Thoracic aorta (tissue), 2 donors: ENCODE data around the gene CRCP. TPM values are rescaled to one million over a fixed set of nuclear protein-coding genes. Genes with fewer than 3 reads are reported as not detected.
"Not testable (repeated sequence)": the region's sequence is repeated elsewhere in the genome, so short reads cannot be mapped to it uniquely, and the experiment has no call there.

Experiments used
- ATAC-seq: fragments of 150-250 bp; one replicate; pipeline ENCODE4 v1.8.0; 2017; ENCODE audit warnings: low read depth; ENCODE audit not compliant: insufficient number of reproducible peaks, low FRiP score
- DNase-seq: peaks from one replicate; pipeline ENCODE4 v3.0.0-alpha.2; 2020; ENCODE audit warnings: low spot score
- H3K27ac ChIP-seq, 2 donors: fragments of 200-600 bp; sonication (generic); 1 replicate in 1 of 2; 2 replicates in 1 of 2; pipeline ENCODE4 v1.5.1; 2016; ENCODE audit warnings: mild to moderate bottlenecking in 2 of 2, moderate library complexity in 2 of 2
- H3K27me3 ChIP-seq: fragments of 200-600 bp; sonication (generic); replicated peaks from 2 replicates; pipeline ENCODE4 v1.6.0; 2016; ENCODE audit warnings: mild to moderate bottlenecking; ENCODE audit not compliant: insufficient read depth
- H3K36me3 ChIP-seq: fragments of 200-600 bp; sonication (generic); one replicate; pipeline ENCODE4 v1.5.1; 2016
- H3K4me1 ChIP-seq, 2 donors: fragments of 200-600 bp; sonication (generic); 1 replicate in 1 of 2; 2 replicates in 1 of 2; pipeline versions ENCODE4 v1.5.1 to v1.6.0; 2016; ENCODE audit warnings: low read depth in 2 of 2, mild to moderate bottlenecking in 1 of 2; ENCODE audit not compliant: control insufficient read depth in 1 of 2
- H3K4me3 ChIP-seq: fragments of 200-600 bp; sonication (generic); 2 replicates; pipeline ENCODE4 v1.5.1; 2016; ENCODE audit warnings: mild to moderate bottlenecking
- H3K9me3 ChIP-seq: fragments of 200-600 bp; sonication (generic); 2 replicates; pipeline ENCODE4 v1.5.1; 2016
- CTCF ChIP-seq: fragments of 200-600 bp; sonication (generic); IDR thresholded peaks from one replicate; pipeline ENCODE4 v1.5.1; 2019; ENCODE audit warnings: antibody characterized with exemption
- total RNA-seq, 2 donors: library from RNA; depleted of rRNA; stranded (reverse); fragments of >200 nt; gene quantifications; one replicate each; pipeline versions ENCODE4 v1.1.0 to v1.2.3, GENCODE V29; 2016

CRCP gene
- total RNA-seq, 2 donors from 2014 or later, result 32.5 to 43.5 TPM

- peak; percentile 50 for DNase-seq
- no peaks in the 10 kb centered on the region for H3K9me3 ChIP-seq
- peak overlapping the region; percentile 75 for H3K4me3 ChIP-seq
- H3K27ac ChIP-seq, result peak overlapping the region; percentile 95 to 97
- H3K36me3 ChIP-seq, result no peaks in the 10 kb centered on the region
- ATAC-seq, result peak; percentile 96
- H3K4me1 ChIP-seq, result peaks cover 0 to 4% of the 10 kb centered on the region in 2 donors
- no peak for TF ChIP-seq CTCF
- H3K27me3 ChIP-seq, result no peaks in the 10 kb centered on the region
Measured at GRCh38 chr7:66099551-66100407, 14.9 kb upstream of the CRCP start.

GRCh38 chr7:66100408-66101050, 14.1 kb upstream of the CRCP start:
- Histone ChIP-seq H3K36me3 (no peaks in the 10 kb centered on the region), H3K4me1 (peaks cover 0 to 4% of the 10 kb centered on the region in 2 donors), H3K27ac (peak overlapping the region; percentile 95 to 97), H3K9me3 (no peaks in the 10 kb centered on the region), H3K4me3 (peak overlapping the region; percentile 75), H3K27me3 (no peaks in the 10 kb centered on the region)
- no peak for TF ChIP-seq CTCF
- DNase-seq (no peak), ATAC-seq (no peak)

DNA sequence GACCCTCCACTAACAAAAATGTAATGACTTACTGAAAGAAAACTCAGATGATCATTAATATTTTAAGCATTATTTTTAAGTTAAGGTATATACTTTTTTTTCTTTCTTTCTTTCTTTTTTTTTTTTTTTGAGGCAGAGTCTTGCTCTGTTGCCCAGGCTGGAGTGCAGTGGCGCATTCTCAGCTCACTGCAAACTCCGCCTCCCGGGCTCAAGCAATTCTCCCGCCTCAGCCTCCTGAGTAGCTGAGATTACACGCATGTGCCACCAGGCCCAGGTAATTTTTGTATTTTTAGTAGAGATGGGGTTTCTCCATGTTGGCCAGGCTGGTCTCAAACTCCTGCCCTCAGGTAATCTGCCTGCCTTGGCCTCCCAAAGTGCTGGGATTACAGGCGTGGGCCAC, 12.5 kb upstream of the CRCP start:
- not testable (repeated sequence) for ATAC-seq, DNase-seq, H3K4me1 ChIP-seq, H3K4me3 ChIP-seq, H3K9me3 ChIP-seq, H3K27ac ChIP-seq, H3K36me3 ChIP-seq, H3K27me3 ChIP-seq

DNA sequence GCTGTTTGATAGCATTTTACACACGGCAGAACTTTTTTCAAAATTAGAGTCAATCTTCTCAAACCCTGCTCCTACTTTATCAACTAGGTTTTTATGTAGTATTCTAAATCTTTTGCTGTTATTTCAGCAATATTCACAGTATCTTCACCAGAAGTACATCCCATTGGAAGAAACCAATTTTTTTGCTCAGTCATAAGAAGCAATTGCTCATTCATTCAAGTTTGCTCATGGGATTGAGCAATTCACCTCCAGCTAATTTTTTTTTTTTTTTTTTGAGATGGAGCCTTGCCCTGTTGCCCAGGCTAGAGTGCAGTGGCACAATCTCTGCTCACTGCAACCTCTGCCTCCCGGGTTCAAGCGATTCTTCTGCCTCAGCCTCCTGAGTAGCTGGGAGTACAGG, 10.7 kb upstream of the CRCP start:
- DNase-seq, H3K4me3 ChIP-seq, H3K4me1 ChIP-seq, H3K27ac ChIP-seq, H3K9me3 ChIP-seq, H3K36me3 ChIP-seq, ATAC-seq, H3K27me3 ChIP-seq: not testable (repeated sequence)

GRCh38 chr7:66105263-66105748, 9.3 kb upstream of the CRCP start:
- Histone ChIP-seq H3K27me3 (no peaks in the 10 kb centered on the region), H3K4me1 (no peaks in the 10 kb centered on the region), H3K4me3 (no peak overlapping the region), H3K36me3 (no peaks in the 10 kb centered on the region), H3K27ac (no peak overlapping the region), H3K9me3 (no peaks in the 10 kb centered on the region)
- ATAC-seq, result no peak
- DNase-seq, result no peak
- TF ChIP-seq CTCF, result no peak

GRCh38 chr7:66108410-66108809, 6.2 kb upstream of the CRCP start:
- not testable (repeated sequence) for H3K4me3 ChIP-seq, H3K27me3 ChIP-seq, H3K4me1 ChIP-seq, H3K9me3 ChIP-seq, H3K27ac ChIP-seq, DNase-seq, ATAC-seq, H3K36me3 ChIP-seq
